ENCODE measurements around the gene SOCS6. TPM values are rescaled to one million over a fixed set of nuclear protein-coding genes. Genes with fewer than 3 reads are reported as not detected.

The SOCS6 gene
- total and polyA plus RNA-seq, 2 of the 13 experiments (the other 11 are each of a cell fraction or from before 2014, with no cell fraction given), result 18.6 to 38.3 TPM

GRCh38 chr18:70365361-70365760, 76.5 kb downstream of the SOCS6 start (continued):
- no peak for TF ChIP-seq ONECUT2 (CRISPR knock-in tag; IDR thresholded peaks at IDR 0.05)

- BruUV-seq (replicated peaks), result no TSS peak
- Histone ChIP-seq H3K27ac (ENCODE audit: extremely low read length, insufficient read depth, low read length) (no peak overlapping the region), H3K27me3 (ENCODE audit: control insufficient read depth in 1 of 2, insufficient read depth in 2 of 2, low read length in 2 of 2) (no peaks in the 10 kb centered on the region), H3K4me3 (replicated peaks in 1 of 3; ENCODE audit: insufficient read depth in 1 of 3, low read depth in 2 of 3, low read length in 3 of 3) (no peak overlapping the region), H3K4me2 (ENCODE audit: low read depth, low read length) (no peak overlapping the region), H3K4me1 (ENCODE audit: insufficient read depth, low read length) (peaks cover 51% of the 10 kb centered on the region), H2AFZ (ENCODE audit: low read length) (no peak overlapping the region), H4K20me1 (ENCODE audit: insufficient read depth, low read length) (no peaks in the 10 kb centered on the region), H3K36me3 (replicated peaks in 1 of 2; ENCODE audit: control insufficient read depth in 1 of 2, insufficient read depth in 2 of 2, low read length in 2 of 2) (no peaks in the 10 kb centered on the region), H3K9me3 (ENCODE audit: low read length) (no peaks in the 10 kb centered on the region), H3K79me2 (ENCODE audit: insufficient read depth, low read length) (no peaks in the 10 kb centered on the region), H3K9ac (ENCODE audit: insufficient read depth, low read depth, low read length) (no peak overlapping the region)
- DNase-seq (ENCODE audit: low spot score) (no peak), ATAC-seq (no peak), FAIRE-seq (no peak)
- in situ Hi-C loops (cut with HindIII; ENCODE audit: extremely low pct_ligation_motif_present, low pct_unique_long_range_greater_than_20kb) (no loop called here), intact Hi-C loops (cut with micrococcal nuclease; ENCODE audit: unreplicated experiment) (no loop called here)
- ChIA-PET POLR2A (interaction anchor here (2.6 kb wide), 1 partner anchor 11 kb away, joined by 12 read pairs; no protein-coding TSS in a partner anchor), CTCF (ENCODE audit: low intra/inter-chr PET ratio, low total read pairs) (no interaction called here)
- WGBS (ENCODE audit: low lambda C conversion rate), result 91% methylated on average over 2 of the region's 2 CpGs
- TF ChIP-seq GMEB1 (CRISPR knock-in tag; IDR thresholded peaks at IDR 0.05; ENCODE audit: borderline replicate concordance) (no peak), PAX8 (CRISPR knock-in tag; IDR thresholded peaks at IDR 0.05; ENCODE audit: borderline replicate concordance) (no peak), TOPORS (CRISPR knock-in tag; IDR thresholded peaks at IDR 0.05) (no peak), ZNF512 (CRISPR knock-in tag; IDR thresholded peaks at IDR 0.05) (no peak), ZNF383 (CRISPR knock-in tag; IDR thresholded peaks at IDR 0.05; ENCODE audit: borderline replicate concordance) (no peak), HMG20B (CRISPR knock-in tag; conservative IDR thresholded peaks at IDR 0.05) (no peak), BHLHE40 (IDR thresholded peaks at IDR 0.05; ENCODE audit: low read length) (no peak), ZBTB43 (CRISPR knock-in tag; conservative IDR thresholded peaks at IDR 0.05) (no peak), TSC22D2 (CRISPR knock-in tag; IDR thresholded peaks at IDR 0.05; ENCODE audit: borderline replicate concordance) (no peak), HIVEP1 (CRISPR knock-in tag; IDR thresholded peaks at IDR 0.05) (no peak), IKZF5 (CRISPR knock-in tag; IDR thresholded peaks at IDR 0.05) (no peak), PAF1 (CRISPR knock-in tag; IDR thresholded peaks at IDR 0.05) (no peak), HMGXB4 (CRISPR knock-in tag; IDR thresholded peaks at IDR 0.05; ENCODE audit: borderline replicate concordance in 1 of 2, low read depth in 1 of 2) (no peak), MTA3 (CRISPR knock-in tag; IDR thresholded peaks at IDR 0.05) (no peak), ZNF776 (CRISPR knock-in tag; IDR thresholded peaks at IDR 0.05) (no peak)
Observed at GRCh38 chr18:70366174-70366573, 77.3 kb downstream of the SOCS6 start.

All from HepG2 (cell line).